ENCODE measurements around the gene GALNS. TPM values are rescaled to one million over a fixed set of nuclear protein-coding genes. Genes with fewer than 3 reads are reported as not detected.

The GALNS gene
- total and polyA plus RNA-seq, 2 of the 4 experiments (the other 2 are of a cell fraction) = 7.2 to 32.5 TPM

- H4K20me1 ChIP-seq (ENCODE audit: insufficient read depth, low read length) = no peaks in the 10 kb centered on the region
- H3K36me3 ChIP-seq (ENCODE audit: control insufficient read depth, insufficient read depth, low read length) = no peaks in the 10 kb centered on the region
- no peak overlapping the region for H3K56ac ChIP-seq (ENCODE audit: extremely low read depth, insufficient read depth, low read length)
- H3K9me3 ChIP-seq (ENCODE audit: control insufficient read depth, insufficient read depth, low read length) = no peaks in the 10 kb centered on the region
- no peak overlapping the region for H3K23ac ChIP-seq (ENCODE audit: low read depth, low read length)
- no peak overlapping the region for H2BK15ac ChIP-seq (ENCODE audit: low read depth, low read length)
- H3K79me1 ChIP-seq (ENCODE audit: low read depth in 1 of 2, low read length in 2 of 2) = peaks cover 0 to 11% of the 10 kb centered on the region in 2 experiments; a peak in 2 of 4 replicates
- ATAC-seq (ENCODE audit: low read depth) (no peak), DNase-seq (no peak)
- H3K4me3 ChIP-seq (ENCODE audit: insufficient read depth, low read depth, low read length) = no peak overlapping the region
- no peak overlapping the region for H3K9ac ChIP-seq (ENCODE audit: low read depth, low read length)
- CTCF ChIA-PET = no interaction called here
- intact Hi-C loops (cut with micrococcal nuclease) = no loop called here
- in situ Hi-C loops (cut with MboI; ENCODE audit: low sequenced_read_pairs) = no loop called here
- TF ChIP-seq RCOR1 (IDR thresholded peaks at IDR 0.05; ENCODE audit: insufficient replicate concordance, low read length) (no peak), MAFK (IDR thresholded peaks at IDR 0.05; ENCODE audit: low read depth, low read length) (no peak), BHLHE40 (IDR thresholded peaks at IDR 0.05; ENCODE audit: low read depth, low read length) (no peak), CTCF (conservative IDR thresholded peaks at IDR 0.05; ENCODE audit: low read depth, low read length) (no peak)
- H3K27me3 ChIP-seq (ENCODE audit: control insufficient read depth, insufficient read depth, low read length) = no peaks in the 10 kb centered on the region; the same call in 1 of the 2 replicates
- H3K4me2 ChIP-seq (ENCODE audit: low read depth, low read length) = no peak overlapping the region
- 91% methylated on average over 4 of the region's 4 CpGs; no CpG with 5 or more reads in 1 of the 2 experiments for WGBS, 2 experiments (ENCODE audit: extremely low coverage in 2 of 2, insufficient read length in 1 of 2)
- H3K4me1 ChIP-seq (ENCODE audit: control insufficient read depth, insufficient read depth, low read length) = no peaks in the 10 kb centered on the region
- no peak overlapping the region for H2AK9ac ChIP-seq (replicated peaks; ENCODE audit: low read depth, low read length, poor library complexity)
- no TSS peak for BruUV-seq (replicated peaks)
- POLR2A ChIA-PET (ENCODE audit: unreplicated experiment) = no interaction called here
- no peak overlapping the region for H3K4ac ChIP-seq (ENCODE audit: low read depth, low read length)
- H2BK20ac ChIP-seq (ENCODE audit: low read depth, low read length) = no peak overlapping the region
- H2AK5ac ChIP-seq (ENCODE audit: low read depth, low read length) = no peak overlapping the region; the same call in 1 of the 2 replicates
- no peak overlapping the region for H3K18ac ChIP-seq (ENCODE audit: low read depth, low read length)
- H2AFZ ChIP-seq (replicated peaks; ENCODE audit: low read length, poor library complexity) = no peak overlapping the region
- H4K91ac ChIP-seq (ENCODE audit: insufficient read depth, low read depth, low read length) = no peak overlapping the region
- no peak overlapping the region for H4K5ac ChIP-seq (ENCODE audit: low read depth, low read length)
- H4K8ac ChIP-seq (ENCODE audit: low read depth in 2 of 2, low read length in 2 of 2) = no peak overlapping the region
- H3K27ac ChIP-seq (ENCODE audit: insufficient read depth, low read length) = no peak overlapping the region
- H2BK120ac ChIP-seq (ENCODE audit: low read depth, low read length) = no peak overlapping the region
- H3K9me1 ChIP-seq (ENCODE audit: insufficient read depth, low read length) = peaks cover 3% of the 10 kb centered on the region; the same call in 1 of the 2 replicates
- dilution Hi-C loops (cut with HindIII; ENCODE audit: low sequenced_read_pairs, unreplicated experiment) = no loop called here
- H2BK5ac ChIP-seq (ENCODE audit: low read depth, low read length, poor library complexity, severe bottlenecking) = no peak overlapping the region
- no peak overlapping the region for H3K14ac ChIP-seq (replicated peaks; ENCODE audit: low read depth, low read length)
These were observed 58.7 kb downstream of the GALNS start for GRCh38 chr16:88798073-88798472.

All from IMR-90 (cell line).